Activated naive CD8-positive, alpha-beta T cell treated with anti-CD3 and anti-CD28 coated beads, Interleukin-2, amount 50 U/mL, for 24 hours (primary cell): Measurements from ENCODE around the gene NRCAM.

Source experiments
- ATAC-seq: fragments of 150-1000 bp; cut with Tn5 transposase; one replicate; pipeline ENCODE4 v1.10.0; 2021
- DNase-seq: peaks from one replicate; pipeline ENCODE4 v3.0.0; 2021
- H3K27ac Mint-ChIP-seq: one replicate; pipeline ENCODE4 v1.8.0; 2021; ENCODE audit warnings: mild to moderate bottlenecking, mixed read lengths
- H3K27me3 Mint-ChIP-seq: one replicate; pipeline ENCODE4 v1.8.0; 2021; ENCODE audit warnings: mixed read lengths
- H3K36me3 Mint-ChIP-seq: one replicate; pipeline ENCODE4 v1.8.0; 2021; ENCODE audit warnings: low read depth, mixed read lengths
- H3K4me1 Mint-ChIP-seq: one replicate; pipeline ENCODE4 v1.8.0; 2021; ENCODE audit warnings: mixed read lengths
- H3K4me3 Mint-ChIP-seq: one replicate; pipeline ENCODE4 v1.8.0; 2021; ENCODE audit warnings: mild to moderate bottlenecking, moderate library complexity, mixed read lengths
- H3K9me3 Mint-ChIP-seq: one replicate; pipeline ENCODE4 v1.8.0; 2021; ENCODE audit warnings: mixed read lengths

NRCAM gene

DNA sequence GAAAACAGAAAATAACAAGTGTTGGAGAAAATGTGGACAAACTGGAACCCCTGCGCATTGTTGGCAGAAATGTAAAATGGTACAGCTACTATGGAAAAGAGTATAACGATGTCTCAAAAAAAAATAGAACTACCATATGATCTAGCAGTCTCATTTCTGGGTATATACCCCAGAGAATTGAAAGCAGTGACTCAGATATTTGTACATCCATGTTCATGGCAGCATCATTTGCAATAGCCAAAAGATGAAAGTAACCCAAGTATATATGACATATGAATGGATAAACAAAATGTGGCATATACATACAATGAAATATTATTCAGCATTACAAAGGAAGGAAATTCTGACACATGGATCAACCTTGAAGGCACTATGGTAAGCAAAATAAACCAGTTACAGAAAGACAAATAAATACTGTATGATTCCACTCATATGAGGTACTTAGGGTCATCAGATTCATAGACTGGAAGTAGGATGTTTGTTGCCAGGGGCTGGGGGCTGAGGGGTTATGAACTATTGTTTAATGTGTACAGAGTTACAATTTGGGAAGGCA lies 4.9 kb downstream of the NRCAM start:
- ATAC-seq = no peak
- Mint-ChIP-seq H3K27ac (no peak overlapping the region), H3K9me3 (no peaks in the 10 kb centered on the region), H3K36me3 (no peaks in the 10 kb centered on the region), H3K27me3 (peaks cover 9% of the 10 kb centered on the region), H3K4me1 (peaks cover 34% of the 10 kb centered on the region), H3K4me3 (no peak overlapping the region)
- no peak for DNase-seq

DNA sequence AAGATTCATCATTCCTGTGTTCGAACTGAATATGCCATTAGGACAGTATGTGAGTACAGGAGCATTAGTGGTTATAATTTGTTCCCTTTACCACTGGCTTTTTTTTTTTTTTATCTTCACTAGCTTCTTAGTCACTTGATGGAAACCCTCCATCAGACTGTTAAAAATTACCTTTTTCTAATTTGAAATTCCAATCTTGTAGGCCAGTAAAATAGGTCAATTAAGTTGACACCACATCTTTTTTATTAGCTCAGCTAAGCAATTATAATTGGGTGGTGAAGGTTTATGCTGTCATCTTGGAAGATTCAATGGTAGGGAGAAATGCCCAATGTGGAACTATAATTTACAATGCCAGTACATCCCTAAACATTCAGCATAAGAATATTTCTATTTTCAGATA lies 6.1 kb downstream of the NRCAM start:
- ATAC-seq (no peak), DNase-seq (no peak)
- H3K9me3 Mint-ChIP-seq = no peaks in the 10 kb centered on the region
- peaks cover 34% of the 10 kb centered on the region for H3K4me1 Mint-ChIP-seq
- no peak overlapping the region for H3K27ac Mint-ChIP-seq
- H3K4me3 Mint-ChIP-seq = no peak overlapping the region
- no peaks in the 10 kb centered on the region for H3K36me3 Mint-ChIP-seq
- peaks cover 7% of the 10 kb centered on the region for H3K27me3 Mint-ChIP-seq

DNA sequence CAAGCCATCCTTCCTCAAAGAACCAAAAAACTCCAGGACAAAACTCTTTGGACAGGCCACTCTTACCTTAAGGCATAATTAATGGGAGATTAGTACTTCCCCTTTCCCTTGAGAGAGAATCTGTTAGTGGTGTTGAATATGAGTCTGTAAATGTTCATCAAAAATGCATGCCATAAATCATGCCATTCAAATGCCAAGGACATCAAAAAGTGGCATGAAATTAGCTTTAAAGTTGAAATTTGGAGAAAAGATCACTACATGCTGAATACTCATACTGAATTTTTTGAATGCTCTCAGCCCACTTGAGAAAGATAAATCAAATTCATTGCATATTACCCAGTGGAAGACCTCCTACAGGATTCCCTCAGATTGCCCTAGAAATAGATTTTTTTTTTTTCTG lies 6.7 kb downstream of the NRCAM start:
- H3K36me3 Mint-ChIP-seq = no peaks in the 10 kb centered on the region
- no peak overlapping the region for H3K4me3 Mint-ChIP-seq
- peaks cover 7% of the 10 kb centered on the region for H3K27me3 Mint-ChIP-seq
- no peak for DNase-seq
- H3K9me3 Mint-ChIP-seq = no peaks in the 10 kb centered on the region
- H3K4me1 Mint-ChIP-seq = peaks cover 32% of the 10 kb centered on the region
- no peak for ATAC-seq
- H3K27ac Mint-ChIP-seq = no peak overlapping the region

DNA sequence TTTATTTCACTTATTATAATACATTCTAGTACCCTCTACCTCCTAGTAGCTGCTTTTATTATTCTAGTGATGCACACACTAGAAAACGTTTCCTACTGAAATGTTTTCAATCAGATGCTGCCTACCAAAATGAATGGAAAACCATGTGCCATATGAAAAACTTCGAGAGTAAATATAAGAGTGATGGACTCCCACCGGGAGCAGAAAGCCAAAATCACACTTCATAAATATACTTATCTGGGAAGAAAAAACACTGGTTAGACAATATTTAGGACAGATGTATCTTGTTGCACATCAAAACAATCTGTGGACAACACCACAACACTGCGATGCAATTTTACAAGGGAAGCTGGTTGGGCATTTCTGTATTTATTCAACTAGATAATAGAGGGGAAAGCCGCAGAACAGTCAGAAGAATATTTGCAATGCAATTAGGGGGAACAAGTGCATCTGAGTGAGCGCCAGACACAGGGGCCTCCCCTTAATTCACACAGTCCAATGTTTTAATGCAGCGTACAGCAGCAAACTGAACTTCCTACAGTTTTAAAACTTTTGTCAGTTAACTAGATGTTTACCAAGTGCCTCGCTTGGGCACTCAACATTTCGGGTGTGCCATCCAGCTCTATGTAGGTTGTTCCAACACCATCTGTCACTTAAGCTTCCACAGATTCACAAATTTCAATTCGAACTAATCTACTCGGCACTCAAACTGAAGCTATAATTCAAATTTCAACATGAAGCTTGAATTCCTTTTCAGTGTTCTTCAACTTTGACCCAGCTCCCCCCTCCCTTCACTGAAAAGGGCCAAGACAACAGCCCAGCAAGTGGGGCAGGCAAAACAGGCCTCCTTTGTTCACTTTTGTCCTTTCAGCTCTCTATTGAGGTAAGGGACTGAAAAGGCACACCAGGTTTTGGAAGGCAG lies 7.4 kb downstream of the NRCAM start:
- Mint-ChIP-seq H3K4me3 (no peak overlapping the region), H3K4me1 (peaks cover 26% of the 10 kb centered on the region), H3K27ac (no peak overlapping the region), H3K9me3 (no peaks in the 10 kb centered on the region), H3K36me3 (no peaks in the 10 kb centered on the region), H3K27me3 (peaks cover 7% of the 10 kb centered on the region)
- no peak for ATAC-seq
- DNase-seq = no peak

DNA sequence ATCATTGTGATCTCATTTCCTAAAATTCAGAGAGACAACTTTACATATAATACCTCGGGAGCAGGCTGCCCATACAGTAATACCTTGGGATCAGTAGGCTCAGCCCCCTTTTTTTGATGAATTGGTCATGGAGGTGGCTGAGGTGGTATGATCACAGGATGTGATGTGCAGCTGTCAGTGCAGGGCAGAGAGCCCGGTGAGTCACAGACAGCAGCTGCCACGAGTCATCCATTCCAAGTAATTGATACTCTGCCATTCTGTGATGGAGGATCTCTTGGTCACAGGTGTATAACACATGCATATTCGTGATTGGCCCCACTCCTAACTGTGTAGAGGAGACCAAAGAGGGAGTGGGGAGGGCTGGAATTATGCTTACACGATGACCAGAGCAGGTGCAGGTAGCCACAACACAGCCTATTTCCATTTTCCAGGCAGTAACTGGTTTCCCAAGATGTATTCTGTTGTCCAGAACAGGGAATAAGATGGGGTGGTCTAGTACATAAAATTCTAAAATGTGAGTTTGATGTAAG lies 14.1 kb downstream of the NRCAM start:
- Mint-ChIP-seq H3K27ac (peak overlapping the region; percentile 66), H3K4me3 (no peak overlapping the region), H3K36me3 (no peaks in the 10 kb centered on the region), H3K27me3 (no peaks in the 10 kb centered on the region), H3K9me3 (no peaks in the 10 kb centered on the region), H3K4me1 (peaks cover 22% of the 10 kb centered on the region)
- DNase-seq (peak; percentile 41), ATAC-seq (peak; percentile 100)

DNA sequence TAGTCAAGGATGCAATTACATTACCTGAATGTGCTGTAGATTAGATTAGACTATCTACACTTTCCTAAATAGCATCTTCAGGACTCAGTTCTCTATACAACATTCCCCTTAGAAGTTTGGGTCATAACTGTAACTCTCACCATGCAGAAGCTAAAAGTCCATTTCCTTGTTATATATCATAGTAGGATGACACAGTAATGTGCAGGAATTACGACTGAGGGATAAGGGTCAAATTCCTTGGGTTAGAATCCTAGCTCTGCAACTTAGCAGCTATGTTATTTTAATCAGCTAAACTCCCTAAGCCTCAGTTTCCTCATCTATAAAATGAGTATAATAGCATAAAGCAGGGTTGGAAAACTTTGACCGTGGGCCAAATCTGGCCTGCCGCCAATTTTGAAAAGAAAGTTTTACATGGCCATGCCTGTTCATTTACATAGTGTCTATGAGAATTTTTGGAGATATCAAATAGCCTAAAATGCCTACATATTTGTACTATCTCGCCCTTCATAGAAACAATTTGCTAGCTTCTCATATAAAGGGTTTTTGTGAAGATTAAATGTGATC lies 14.8 kb downstream of the NRCAM start:
- no peak for ATAC-seq
- H3K36me3 Mint-ChIP-seq = no peaks in the 10 kb centered on the region
- H3K27me3 Mint-ChIP-seq = no peaks in the 10 kb centered on the region
- H3K4me1 Mint-ChIP-seq = peaks cover 22% of the 10 kb centered on the region
- no peaks in the 10 kb centered on the region for H3K9me3 Mint-ChIP-seq
- no peak overlapping the region for H3K27ac Mint-ChIP-seq
- no peak for DNase-seq
- H3K4me3 Mint-ChIP-seq = no peak overlapping the region

DNA sequence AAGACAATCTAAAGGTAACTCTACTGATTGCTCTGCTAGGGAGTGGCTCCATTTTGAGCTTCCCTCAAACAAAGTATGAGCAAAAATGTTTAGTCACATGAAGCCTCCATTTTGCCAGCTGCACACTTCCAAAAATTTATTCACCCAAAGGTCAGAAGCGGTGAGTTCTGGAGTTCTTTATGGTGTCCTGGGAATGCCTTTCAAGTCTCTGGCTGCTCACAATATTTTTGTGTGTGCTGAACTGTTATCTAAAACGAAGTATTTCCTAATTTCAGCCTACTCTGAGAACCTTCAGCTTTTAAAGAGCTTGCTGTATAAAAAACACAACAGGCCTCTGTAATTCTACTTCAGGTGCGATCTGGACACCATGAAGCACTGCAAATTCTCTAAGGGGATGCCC lies 15.6 kb downstream of the NRCAM start:
- no peak for DNase-seq
- peaks cover under 1% of the 10 kb centered on the region for H3K9me3 Mint-ChIP-seq
- H3K4me3 Mint-ChIP-seq = no peak overlapping the region
- ATAC-seq = no peak
- H3K27ac Mint-ChIP-seq = no peak overlapping the region
- no peaks in the 10 kb centered on the region for H3K36me3 Mint-ChIP-seq
- H3K4me1 Mint-ChIP-seq = peaks cover 22% of the 10 kb centered on the region
- no peaks in the 10 kb centered on the region for H3K27me3 Mint-ChIP-seq

DNA sequence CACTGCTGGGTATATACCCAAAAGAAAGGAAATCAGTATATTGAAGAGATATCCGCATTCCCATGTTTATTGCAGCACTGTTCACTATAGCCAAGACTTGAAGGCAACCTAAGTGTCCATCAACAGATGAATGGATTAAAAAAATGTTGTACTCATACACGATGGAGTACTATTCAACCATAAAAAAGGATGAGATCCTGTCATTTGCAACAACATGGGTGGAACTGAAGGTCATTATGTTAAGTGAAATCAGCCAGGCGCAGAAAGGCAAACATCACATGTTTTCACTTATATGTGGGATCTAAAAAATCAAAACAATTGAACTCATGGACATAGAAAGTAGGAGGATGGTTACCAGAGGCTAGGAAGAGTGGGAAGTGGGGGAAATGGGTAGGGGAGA lies 19.3 kb downstream of the NRCAM start:
- Mint-ChIP-seq H3K9me3 (peaks cover 6% of the 10 kb centered on the region), H3K4me3 (no peak overlapping the region), H3K27me3 (no peaks in the 10 kb centered on the region), H3K27ac (no peak overlapping the region), H3K4me1 (peaks cover 27% of the 10 kb centered on the region), H3K36me3 (no peaks in the 10 kb centered on the region)
- ATAC-seq (no peak), DNase-seq (no peak)

DNA sequence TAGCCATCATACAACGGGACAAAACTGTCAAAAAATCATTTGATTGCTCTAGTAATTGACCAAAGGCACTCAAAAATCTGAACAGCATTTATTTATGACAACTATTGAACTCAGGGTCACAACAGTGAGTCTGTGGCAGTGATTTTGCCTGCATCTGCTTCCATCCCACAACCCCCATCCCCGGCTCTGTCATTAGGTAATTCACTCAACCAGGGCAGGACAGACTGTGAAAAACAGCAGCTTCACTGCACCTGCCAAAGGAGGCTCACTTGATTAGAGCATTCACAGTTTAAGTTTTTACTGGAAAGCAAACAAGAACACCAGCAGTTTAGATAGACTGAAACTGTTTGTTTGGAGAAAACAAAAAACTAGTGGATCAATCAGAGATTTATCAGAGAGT lies 22.2 kb downstream of the NRCAM start:
- DNase-seq (no peak), ATAC-seq (no peak)
- peaks cover 8% of the 10 kb centered on the region for H3K27me3 Mint-ChIP-seq
- H3K36me3 Mint-ChIP-seq = no peaks in the 10 kb centered on the region
- H3K9me3 Mint-ChIP-seq = peaks cover 6% of the 10 kb centered on the region
- H3K27ac Mint-ChIP-seq = no peak overlapping the region
- H3K4me3 Mint-ChIP-seq = no peak overlapping the region
- H3K4me1 Mint-ChIP-seq = peaks cover 31% of the 10 kb centered on the region

DNA sequence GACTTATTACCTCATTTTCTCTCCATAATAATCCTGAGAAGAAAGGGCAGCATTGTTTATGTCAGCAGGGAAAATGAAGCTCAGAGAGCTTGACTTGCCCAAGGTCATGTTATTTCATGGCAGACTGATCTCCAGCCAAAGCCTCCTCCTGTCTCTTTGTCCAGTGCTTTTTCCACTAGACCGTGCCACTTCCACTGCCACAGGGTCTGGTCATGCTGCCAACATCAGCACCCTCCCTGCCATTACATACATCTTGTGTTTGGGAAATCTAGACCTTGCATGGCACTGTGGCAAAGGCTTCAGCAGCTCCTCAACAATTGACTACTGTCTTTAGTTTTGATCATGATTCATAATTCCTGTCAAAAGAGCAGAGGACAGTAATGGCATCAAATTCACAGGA lies 25.1 kb downstream of the NRCAM start:
- H3K4me1 Mint-ChIP-seq = peaks cover 31% of the 10 kb centered on the region
- H3K27ac Mint-ChIP-seq = no peak overlapping the region
- DNase-seq (no peak), ATAC-seq (no peak)
- H3K4me3 Mint-ChIP-seq = no peak overlapping the region
- no peaks in the 10 kb centered on the region for H3K36me3 Mint-ChIP-seq
- peaks cover 6% of the 10 kb centered on the region for H3K9me3 Mint-ChIP-seq
- H3K27me3 Mint-ChIP-seq = peaks cover 8% of the 10 kb centered on the region

DNA sequence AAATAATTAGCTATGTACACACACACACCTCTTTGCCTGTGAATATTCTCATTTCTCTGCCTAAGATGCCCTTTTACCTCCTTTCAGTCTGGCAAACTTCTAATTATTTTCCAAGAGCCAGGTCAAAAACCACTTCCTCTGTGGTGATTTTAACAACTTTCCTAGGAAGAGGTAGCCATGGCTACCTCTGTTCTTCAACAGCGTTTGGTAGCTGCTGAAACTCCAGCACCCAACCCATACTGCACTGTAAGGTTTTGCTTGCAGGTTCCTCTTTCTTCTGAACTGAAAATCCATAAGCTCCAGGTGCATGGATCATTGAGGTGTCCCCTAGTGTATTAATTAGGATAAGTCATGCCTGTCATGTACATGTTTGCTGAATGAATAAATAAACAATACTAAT lies 25.6 kb downstream of the NRCAM start:
- ATAC-seq = no peak
- H3K4me1 Mint-ChIP-seq = peaks cover 31% of the 10 kb centered on the region
- H3K4me3 Mint-ChIP-seq = no peak overlapping the region
- H3K36me3 Mint-ChIP-seq = no peaks in the 10 kb centered on the region
- no peak for DNase-seq
- no peak overlapping the region for H3K27ac Mint-ChIP-seq
- peaks cover 6% of the 10 kb centered on the region for H3K9me3 Mint-ChIP-seq
- H3K27me3 Mint-ChIP-seq = peaks cover 8% of the 10 kb centered on the region

DNA sequence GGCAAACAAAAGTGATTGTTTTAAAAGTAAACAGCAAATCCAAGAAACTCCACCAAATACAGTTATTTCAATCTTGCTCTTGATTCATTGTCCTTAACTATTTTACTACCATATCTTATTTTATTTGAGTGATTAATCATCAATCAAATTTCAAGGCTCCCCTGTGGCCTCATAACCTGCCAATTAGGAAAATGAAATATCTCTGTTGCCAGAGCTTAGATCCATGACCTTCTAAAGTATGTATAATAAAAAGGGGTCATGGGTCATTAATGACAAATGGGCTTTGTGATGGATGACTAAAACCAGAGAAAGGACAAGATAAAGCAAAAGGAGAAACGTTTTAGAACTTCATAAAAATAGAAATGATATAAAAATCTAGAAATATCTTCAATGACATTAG lies 28.5 kb downstream of the NRCAM start:
- ATAC-seq = no peak
- Mint-ChIP-seq H3K27ac (no peak overlapping the region), H3K27me3 (peaks cover 8% of the 10 kb centered on the region)

DNA sequence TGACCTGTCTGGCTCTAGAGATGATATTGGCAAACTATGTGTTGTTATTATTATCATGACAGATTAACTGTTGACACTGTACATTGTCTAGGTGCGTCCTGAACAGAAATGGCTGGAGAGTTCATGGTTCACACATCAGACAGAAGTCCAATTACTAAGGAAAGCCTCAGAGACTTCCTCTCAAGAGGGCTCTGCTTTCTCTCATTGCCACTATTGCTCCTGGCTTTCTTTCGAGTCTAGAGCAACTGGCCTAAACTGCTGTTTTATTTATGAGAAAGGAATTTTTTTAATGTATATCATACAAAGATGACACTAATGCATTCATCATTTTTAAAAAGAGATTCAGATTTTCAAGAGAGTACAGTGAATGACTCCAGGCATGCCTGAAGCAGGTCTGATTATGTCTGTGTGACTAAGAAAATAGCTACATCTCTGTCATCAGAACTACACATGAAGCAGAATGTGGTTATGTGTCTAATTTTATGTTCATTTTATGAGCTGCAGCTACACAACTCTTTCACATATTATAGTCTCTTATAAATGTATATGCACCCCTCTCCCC lies 30.4 kb downstream of the NRCAM start:
- no peak overlapping the region for H3K27ac Mint-ChIP-seq
- H3K36me3 Mint-ChIP-seq = no peaks in the 10 kb centered on the region
- peaks cover 54% of the 10 kb centered on the region for H3K4me1 Mint-ChIP-seq
- no peak overlapping the region for H3K4me3 Mint-ChIP-seq
- H3K27me3 Mint-ChIP-seq = peaks cover 8% of the 10 kb centered on the region
- no peak for DNase-seq
- no peak for ATAC-seq
- no peaks in the 10 kb centered on the region for H3K9me3 Mint-ChIP-seq

More for the DNA sequence above, 28.5 kb downstream of the NRCAM start:
- Mint-ChIP-seq H3K9me3 (no peaks in the 10 kb centered on the region), H3K36me3 (no peaks in the 10 kb centered on the region), H3K4me1 (peaks cover 40% of the 10 kb centered on the region), H3K4me3 (no peak overlapping the region)
- no peak for DNase-seq

DNA sequence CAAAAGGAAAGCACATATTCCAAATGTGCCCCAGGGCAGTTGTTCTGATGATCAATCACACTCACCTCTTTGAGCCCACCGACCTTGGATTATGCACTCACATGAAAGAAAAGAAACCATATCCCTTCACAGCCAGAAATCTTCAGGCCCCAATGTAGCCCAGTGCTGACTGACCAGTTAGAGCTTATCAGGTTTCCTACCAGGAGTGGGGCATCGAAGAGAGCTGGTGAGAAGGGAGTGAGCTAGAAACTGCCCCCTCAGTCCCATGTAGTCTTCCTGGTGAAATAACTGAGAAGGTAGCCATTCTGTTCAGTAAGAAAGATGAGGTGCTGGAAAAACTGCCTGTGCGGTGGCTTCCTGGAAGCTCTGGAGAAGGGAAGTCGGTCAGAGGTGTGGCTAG lies 32.2 kb downstream of the NRCAM start:
- Mint-ChIP-seq H3K4me3 (no peak overlapping the region), H3K27ac (peak overlapping the region; percentile 40), H3K9me3 (no peaks in the 10 kb centered on the region), H3K4me1 (peaks cover 59% of the 10 kb centered on the region), H3K27me3 (no peaks in the 10 kb centered on the region), H3K36me3 (no peaks in the 10 kb centered on the region)
- no peak for DNase-seq
- ATAC-seq = no peak
